Mucosa of stomach (tissue), 1 donor: ENCODE measurements around the gene CUL3.

Experiments used
- H3K27me3 ChIP-seq: one replicate; pipeline ENCODE4 v1.7.0; 2013; ENCODE audit warnings: mild to moderate bottlenecking, low read length; ENCODE audit not compliant: control insufficient read depth, insufficient read depth
- H3K36me3 ChIP-seq: one replicate; pipeline ENCODE4 v1.7.0; 2013; ENCODE audit warnings: low read length; ENCODE audit not compliant: control insufficient read depth, insufficient read depth
- H3K4me1 ChIP-seq: one replicate; pipeline ENCODE4 v1.7.0; 2013; ENCODE audit warnings: mild to moderate bottlenecking, low read length; ENCODE audit not compliant: control insufficient read depth, insufficient read depth
- H3K4me3 ChIP-seq: one replicate; pipeline ENCODE4 v1.7.0; 2013; ENCODE audit warnings: low read length
- H3K9ac ChIP-seq: one replicate; pipeline ENCODE4 v1.7.0; 2013; ENCODE audit warnings: mild to moderate bottlenecking, low read length, moderate library complexity
- H3K9me3 ChIP-seq: one replicate; pipeline ENCODE4 v1.7.0; 2013; ENCODE audit warnings: mild to moderate bottlenecking, low read length, moderate library complexity; ENCODE audit not compliant: control insufficient read depth
- donor health status: Pancreatic carcinoma.

The CUL3 gene

DNA sequence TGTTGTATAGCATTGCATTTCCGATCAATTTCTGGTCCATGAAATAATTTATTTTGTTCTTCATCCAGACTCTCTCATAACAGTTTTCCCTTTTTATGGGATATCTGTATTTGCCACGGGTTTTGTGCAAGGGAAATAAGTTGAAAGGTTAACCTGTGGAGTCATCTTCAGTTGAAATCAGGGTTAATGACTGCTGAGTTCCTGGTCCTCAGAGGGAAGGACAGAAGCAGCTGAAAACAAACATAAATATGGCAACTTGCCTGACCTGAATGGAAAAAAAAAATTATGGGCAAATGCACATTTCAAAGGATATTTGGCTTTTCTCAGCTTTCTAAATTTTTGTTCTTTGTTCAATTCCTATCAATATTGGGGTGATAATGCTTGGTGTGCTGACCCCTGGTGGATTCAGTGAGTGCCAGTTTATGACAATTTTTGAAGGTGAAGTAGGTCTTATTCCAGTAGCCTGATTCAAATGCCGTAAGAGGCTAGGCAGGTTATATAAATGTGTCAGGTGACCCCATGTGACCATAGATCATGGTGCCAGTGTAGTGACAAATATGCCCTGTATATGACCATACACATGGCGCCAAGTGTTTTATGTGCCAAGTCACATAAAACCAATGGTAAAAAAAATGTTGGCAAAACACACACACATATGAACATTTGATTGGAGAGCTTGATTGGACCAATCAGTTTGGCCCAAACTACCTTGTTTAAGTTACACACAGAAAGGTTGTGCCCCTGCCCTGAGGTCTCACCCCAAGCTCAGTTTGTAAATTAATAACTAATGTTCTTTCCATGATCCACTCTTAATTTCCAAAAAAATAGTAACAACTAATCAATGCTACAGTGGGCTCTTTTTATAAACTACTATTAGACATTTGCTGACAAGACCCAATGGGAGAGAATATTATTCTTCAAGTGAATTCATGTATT, 135.7 kb downstream of the CUL3 start:
- H3K9me3 ChIP-seq = no peaks in the 10 kb centered on the region
- H3K9ac ChIP-seq = no peak overlapping the region
- H3K36me3 ChIP-seq = no peaks in the 10 kb centered on the region
- H3K4me1 ChIP-seq = no peaks in the 10 kb centered on the region
- no peaks in the 10 kb centered on the region for H3K27me3 ChIP-seq
- H3K4me3 ChIP-seq = no peak overlapping the region

- Histone ChIP-seq H3K4me3 (no peak overlapping the region), H3K27me3 (no peaks in the 10 kb centered on the region), H3K4me1 (no peaks in the 10 kb centered on the region), H3K9ac (no peak overlapping the region), H3K9me3 (no peaks in the 10 kb centered on the region), H3K36me3 (no peaks in the 10 kb centered on the region)
Observed at GRCh38 chr2:224448236-224448635, 136.9 kb downstream of the CUL3 start.

- no peaks in the 10 kb centered on the region for H3K27me3 ChIP-seq
- no peak overlapping the region for H3K9ac ChIP-seq
- no peak overlapping the region for H3K4me3 ChIP-seq
- H3K9me3 ChIP-seq = no peaks in the 10 kb centered on the region
- no peaks in the 10 kb centered on the region for H3K36me3 ChIP-seq
- H3K4me1 ChIP-seq = no peaks in the 10 kb centered on the region
Observed at GRCh38 chr2:224444783-224445182, 140.4 kb downstream of the CUL3 start.

DNA sequence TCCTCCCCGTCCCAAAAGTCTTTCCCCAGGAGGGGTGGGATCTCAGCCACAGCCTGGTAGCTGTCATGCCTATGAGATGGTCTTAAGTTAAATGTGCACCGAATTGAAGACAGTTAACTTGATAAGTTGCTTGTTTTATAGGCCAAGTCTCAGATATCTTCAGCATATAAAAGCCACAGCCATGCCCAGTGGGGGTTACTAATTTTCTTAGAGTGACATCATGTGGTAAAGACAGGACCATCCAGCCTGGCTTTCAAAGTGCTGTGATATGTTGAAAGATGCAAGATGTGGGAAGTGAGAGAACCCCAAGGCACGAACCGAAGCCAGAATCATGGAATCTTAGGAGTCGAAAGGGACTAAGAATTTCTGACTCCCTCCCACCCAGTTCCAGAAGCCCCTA, 141.1 kb downstream of the CUL3 start:
- H3K9ac ChIP-seq = no peak overlapping the region
- no peaks in the 10 kb centered on the region for H3K27me3 ChIP-seq
- no peak overlapping the region for H3K4me3 ChIP-seq
- H3K4me1 ChIP-seq = no peaks in the 10 kb centered on the region
- no peaks in the 10 kb centered on the region for H3K36me3 ChIP-seq
- no peaks in the 10 kb centered on the region for H3K9me3 ChIP-seq

DNA sequence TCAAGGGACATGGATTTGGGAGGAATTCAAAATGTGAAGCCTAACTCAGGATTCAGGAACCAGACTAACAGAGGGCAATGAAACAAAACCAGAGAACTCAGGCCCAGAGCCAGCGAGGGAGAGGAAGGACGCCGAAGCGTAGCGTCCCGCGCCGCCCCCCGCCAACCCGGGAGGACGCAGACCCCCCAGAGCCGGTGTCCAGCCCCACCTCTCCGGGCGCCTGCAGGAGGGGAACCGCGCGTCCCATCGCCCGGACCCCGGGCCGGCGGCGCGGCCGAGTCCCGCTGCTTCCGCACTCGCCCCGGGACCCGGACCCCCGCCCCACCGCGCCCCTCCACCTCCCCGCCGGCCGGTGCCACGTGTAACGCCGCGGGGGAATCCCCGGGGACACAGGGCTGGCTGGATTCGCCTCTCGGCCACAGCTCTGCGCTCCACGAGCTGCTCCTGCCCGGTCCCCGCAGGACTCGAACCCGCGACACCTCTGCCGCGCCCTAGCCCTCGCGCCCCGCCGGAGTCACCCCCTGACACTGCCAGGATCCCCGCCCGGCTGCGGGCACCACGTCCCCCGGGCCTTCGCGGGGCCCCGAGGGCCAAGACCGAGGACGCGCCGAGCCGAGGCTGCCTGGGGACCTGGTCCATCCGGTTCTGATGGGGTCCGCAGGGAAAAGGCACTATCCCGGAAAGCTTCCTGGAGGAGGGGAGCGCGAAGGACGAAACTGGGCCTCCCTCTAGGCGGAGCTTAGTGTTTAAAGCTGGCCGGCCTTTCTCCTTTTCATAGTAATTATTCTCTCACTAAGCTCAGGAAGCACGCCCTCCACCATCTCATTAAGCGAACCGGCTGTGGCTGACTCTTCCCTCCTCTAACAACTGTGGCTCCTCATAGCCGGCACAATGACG, 142.8 kb downstream of the CUL3 start:
- Histone ChIP-seq H3K27me3 (no peaks in the 10 kb centered on the region), H3K4me3 (peak overlapping the region; percentile 60), H3K4me1 (no peaks in the 10 kb centered on the region), H3K9me3 (no peaks in the 10 kb centered on the region), H3K9ac (peak overlapping the region; percentile 79), H3K36me3 (no peaks in the 10 kb centered on the region)

DNA sequence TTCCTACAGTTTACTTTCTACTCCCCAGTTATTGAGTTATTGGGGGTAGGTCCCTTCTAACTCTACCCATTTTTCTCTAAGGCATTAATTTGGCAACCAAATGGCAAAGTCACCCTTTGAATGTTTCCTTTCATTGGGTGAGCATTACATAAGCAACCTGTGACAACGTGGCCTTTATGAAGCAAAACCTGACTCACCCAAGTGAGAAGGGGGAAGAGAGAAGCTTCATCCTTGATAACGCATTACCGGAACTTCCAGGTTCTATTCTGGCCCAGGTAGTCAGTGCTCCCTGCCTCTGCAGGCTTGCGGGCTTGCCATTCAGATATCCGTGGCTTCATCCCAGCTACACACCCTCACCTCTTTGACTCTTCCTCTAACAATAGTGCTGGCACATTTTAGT, 144.2 kb downstream of the CUL3 start:
- Histone ChIP-seq H3K27me3 (no peaks in the 10 kb centered on the region), H3K4me1 (no peaks in the 10 kb centered on the region)

DNA sequence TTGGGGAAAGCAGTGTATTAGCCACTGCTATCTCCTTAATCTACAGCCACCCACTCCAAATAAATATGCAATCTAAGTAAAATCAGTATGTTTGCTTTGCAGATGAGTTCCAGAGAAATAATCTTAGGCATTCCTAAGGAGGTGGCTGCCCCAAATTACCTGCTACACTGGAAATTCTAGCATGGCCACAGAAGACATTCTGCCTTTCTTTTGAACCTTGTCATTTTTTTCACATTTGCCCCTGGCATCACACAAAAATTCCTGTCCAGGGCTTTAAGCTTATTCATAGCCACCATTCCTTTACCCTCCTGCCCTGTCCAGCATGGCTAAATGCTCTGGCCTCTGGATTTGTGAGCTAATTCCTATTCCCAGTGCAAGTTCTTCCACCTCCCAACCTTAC, 146.4 kb downstream of the CUL3 start:
- Histone ChIP-seq H3K36me3 (no peaks in the 10 kb centered on the region), H3K9me3 (no peaks in the 10 kb centered on the region), H3K4me3 (no peak overlapping the region), H3K27me3 (no peaks in the 10 kb centered on the region), H3K9ac (no peak overlapping the region), H3K4me1 (no peaks in the 10 kb centered on the region)

More for the DNA sequence above, 144.2 kb downstream of the CUL3 start:
- Histone ChIP-seq H3K4me3 (no peak overlapping the region), H3K9ac (no peak overlapping the region), H3K9me3 (no peaks in the 10 kb centered on the region), H3K36me3 (no peaks in the 10 kb centered on the region)

GRCh38 chr2:224436634-224437033, 148.5 kb downstream of the CUL3 start:
- Histone ChIP-seq H3K9ac (no peak overlapping the region), H3K4me1 (no peaks in the 10 kb centered on the region), H3K9me3 (no peaks in the 10 kb centered on the region), H3K27me3 (no peaks in the 10 kb centered on the region), H3K36me3 (no peaks in the 10 kb centered on the region), H3K4me3 (no peak overlapping the region)

DNA sequence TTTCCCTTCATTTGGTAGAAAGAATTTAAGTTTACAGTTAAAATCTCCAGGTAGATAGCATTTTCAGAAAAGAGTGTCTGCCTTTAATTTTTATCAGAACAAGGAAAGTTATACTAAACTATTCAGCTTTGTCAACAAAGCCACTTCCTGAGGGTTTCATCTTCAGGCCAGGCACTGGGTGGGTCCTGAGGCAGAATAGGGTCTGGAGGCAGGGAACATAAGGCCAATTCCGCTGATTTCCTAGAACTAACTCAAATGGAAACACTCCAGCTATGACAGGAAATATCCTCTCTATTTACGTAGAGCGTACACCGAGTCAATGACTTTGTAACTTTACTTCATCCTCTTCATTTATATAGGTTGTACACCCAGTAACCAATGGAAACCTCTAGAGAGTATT, 150.5 kb downstream of the CUL3 start:
- H3K4me1 ChIP-seq = no peaks in the 10 kb centered on the region
- H3K4me3 ChIP-seq = no peak overlapping the region
- no peak overlapping the region for H3K9ac ChIP-seq
- no peaks in the 10 kb centered on the region for H3K36me3 ChIP-seq
- H3K9me3 ChIP-seq = no peaks in the 10 kb centered on the region
- no peaks in the 10 kb centered on the region for H3K27me3 ChIP-seq

DNA sequence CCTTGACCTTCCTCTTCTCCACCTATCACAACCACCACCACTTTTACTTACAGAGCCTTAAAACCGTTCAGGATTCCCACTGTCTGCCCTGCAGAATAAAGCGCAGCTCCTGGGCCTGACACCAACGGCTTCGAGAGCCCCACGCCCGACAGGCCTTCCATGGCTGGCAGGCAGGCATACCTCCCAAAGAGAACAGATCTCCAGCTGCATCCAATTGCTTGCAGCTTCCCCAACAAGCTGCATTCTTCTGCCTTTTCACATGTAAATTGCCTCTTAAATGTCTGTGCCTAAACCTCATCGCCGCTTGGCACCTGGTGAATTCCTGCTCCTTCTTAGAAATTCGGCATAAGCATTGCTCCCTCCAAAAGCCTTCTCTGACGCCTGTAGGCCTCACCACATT, 151.7 kb downstream of the CUL3 start:
- Histone ChIP-seq H3K9me3 (no peaks in the 10 kb centered on the region), H3K4me3 (no peak overlapping the region), H3K27me3 (no peaks in the 10 kb centered on the region), H3K36me3 (no peaks in the 10 kb centered on the region), H3K9ac (no peak overlapping the region), H3K4me1 (no peaks in the 10 kb centered on the region)

DNA sequence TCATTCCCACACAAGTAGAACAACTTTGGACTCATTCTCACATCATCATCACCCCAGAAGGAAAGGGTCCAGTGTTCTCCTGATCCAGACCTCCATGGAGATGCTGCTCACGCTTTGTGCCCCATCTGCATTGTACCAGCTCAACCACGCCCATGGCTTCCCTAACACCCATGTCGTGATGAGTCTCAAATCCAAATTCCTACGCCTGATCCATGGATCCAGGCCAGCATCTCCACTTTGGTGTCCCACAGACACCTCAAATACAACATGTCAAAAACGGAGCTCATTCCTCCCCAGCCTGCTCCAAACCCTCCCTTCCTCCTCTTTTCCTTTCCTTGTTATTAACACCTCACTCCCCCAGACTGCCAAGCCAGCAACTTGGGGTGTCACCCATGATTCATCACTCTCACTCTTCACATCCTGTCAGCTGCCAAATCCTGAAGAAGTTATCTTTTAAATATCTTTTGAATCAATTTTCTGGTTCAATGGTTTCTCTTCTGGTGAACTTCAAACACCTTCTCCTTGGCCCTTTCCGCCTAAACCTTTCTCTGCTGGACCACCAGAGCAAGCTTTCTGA, 153.1 kb downstream of the CUL3 start:
- H3K9me3 ChIP-seq = no peaks in the 10 kb centered on the region
- no peak overlapping the region for H3K9ac ChIP-seq
- no peaks in the 10 kb centered on the region for H3K27me3 ChIP-seq
- H3K4me3 ChIP-seq = no peak overlapping the region
- H3K4me1 ChIP-seq = no peaks in the 10 kb centered on the region
- H3K36me3 ChIP-seq = no peaks in the 10 kb centered on the region

DNA sequence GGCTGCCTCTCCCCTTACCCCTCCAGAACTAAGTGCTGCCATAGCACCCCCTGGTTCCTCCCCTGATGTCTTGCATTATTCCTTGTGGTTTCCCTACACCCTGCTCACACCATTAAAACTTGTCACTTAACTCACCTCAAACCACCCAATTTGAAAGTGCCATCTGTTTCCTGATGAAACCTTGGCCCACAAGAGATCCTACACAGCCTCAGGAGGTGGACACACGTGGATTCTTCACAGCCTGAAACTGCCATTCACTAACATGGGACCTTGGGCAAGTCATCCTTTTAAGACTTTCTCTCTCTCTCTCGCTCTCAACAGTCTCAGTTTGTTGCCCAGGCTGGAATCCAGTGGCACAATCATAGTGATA, 155.7 kb downstream of the CUL3 start:
- Histone ChIP-seq H3K27me3 (no peaks in the 10 kb centered on the region), H3K4me1 (no peaks in the 10 kb centered on the region), H3K9ac (no peak overlapping the region), H3K4me3 (no peak overlapping the region), H3K36me3 (no peaks in the 10 kb centered on the region), H3K9me3 (no peaks in the 10 kb centered on the region)
